ENCODE results near the gene NKAP.
A peak's percentile ranks its signal among the peaks of the same experiment; 100 is the strongest.

Gene NKAP

DNA sequence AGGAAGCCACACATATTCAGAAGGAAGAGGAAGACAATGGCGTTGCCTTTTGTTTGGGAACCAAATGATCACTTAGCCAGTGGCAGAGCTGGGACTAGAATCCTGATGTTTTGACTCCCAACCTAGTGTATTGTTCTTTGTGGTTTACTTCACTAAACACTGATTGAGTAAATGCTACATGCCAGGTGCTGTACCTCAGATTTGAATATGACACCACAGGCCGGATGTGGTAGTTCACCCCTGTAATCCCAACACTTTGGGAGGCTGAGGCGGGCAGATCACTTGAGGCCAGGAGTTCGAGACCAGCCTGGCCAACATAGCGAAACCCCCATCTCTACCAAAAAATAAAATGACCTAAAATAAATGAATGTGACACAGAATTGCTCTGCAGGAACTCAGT is 63.5 kb downstream of the NKAP start:
- TF ChIP-seq, protein P1, sequence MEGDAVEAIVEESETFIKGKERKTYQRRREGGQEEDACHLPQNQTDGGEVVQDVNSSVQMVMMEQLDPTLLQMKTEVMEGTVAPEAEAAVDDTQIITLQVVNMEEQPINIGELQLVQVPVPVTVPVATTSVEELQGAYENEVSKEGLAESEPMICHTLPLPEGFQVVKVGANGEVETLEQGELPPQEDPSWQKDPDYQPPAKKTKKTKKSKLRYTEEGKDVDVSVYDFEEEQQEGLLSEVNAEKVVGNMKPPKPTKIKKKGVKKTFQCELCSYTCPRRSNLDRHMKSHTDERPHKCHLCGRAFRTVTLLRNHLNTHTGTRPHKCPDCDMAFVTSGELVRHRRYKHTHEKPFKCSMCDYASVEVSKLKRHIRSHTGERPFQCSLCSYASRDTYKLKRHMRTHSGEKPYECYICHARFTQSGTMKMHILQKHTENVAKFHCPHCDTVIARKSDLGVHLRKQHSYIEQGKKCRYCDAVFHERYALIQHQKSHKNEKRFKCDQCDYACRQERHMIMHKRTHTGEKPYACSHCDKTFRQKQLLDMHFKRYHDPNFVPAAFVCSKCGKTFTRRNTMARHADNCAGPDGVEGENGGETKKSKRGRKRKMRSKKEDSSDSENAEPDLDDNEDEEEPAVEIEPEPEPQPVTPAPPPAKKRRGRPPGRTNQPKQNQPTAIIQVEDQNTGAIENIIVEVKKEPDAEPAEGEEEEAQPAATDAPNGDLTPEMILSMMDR (IDR thresholded peaks at IDR 0.05; ENCODE audit: borderline replicate concordance, control extremely low read depth, extremely low read depth, insufficient read depth, missing control alignments) = no peak
- DNase-seq (ENCODE audit: low spot score) = no peak
- in situ Hi-C loops (cut with MboI; ENCODE audit: low sequenced_read_pairs, unreplicated experiment) = no loop called here

DNA sequence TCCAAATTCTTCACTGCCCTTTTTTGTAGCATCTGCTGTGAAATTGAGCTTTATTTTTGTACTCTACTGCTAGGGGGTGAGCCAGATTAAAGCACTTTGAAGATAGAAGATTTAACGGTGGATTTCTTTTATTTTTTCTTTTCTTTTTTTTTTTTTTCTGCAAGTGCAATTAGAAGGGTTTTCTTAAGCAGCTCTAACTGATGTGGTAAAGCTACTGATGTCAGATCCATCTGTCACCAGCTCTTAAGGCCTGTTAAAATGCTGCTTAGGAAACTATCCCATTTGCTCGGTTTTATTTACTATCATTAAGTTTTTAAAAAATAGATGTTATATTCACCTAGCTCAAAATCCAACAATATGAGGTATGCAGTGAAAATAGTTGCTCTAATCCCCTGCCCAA is 64.8 kb downstream of the NKAP start:
- no peak for DNase-seq (ENCODE audit: low spot score)
- TF ChIP-seq, protein P1 (IDR thresholded peaks at IDR 0.05; ENCODE audit: borderline replicate concordance, control extremely low read depth, extremely low read depth, insufficient read depth, missing control alignments) = no peak
- in situ Hi-C loops (cut with MboI; ENCODE audit: low sequenced_read_pairs, unreplicated experiment) = no loop called here

DNA sequence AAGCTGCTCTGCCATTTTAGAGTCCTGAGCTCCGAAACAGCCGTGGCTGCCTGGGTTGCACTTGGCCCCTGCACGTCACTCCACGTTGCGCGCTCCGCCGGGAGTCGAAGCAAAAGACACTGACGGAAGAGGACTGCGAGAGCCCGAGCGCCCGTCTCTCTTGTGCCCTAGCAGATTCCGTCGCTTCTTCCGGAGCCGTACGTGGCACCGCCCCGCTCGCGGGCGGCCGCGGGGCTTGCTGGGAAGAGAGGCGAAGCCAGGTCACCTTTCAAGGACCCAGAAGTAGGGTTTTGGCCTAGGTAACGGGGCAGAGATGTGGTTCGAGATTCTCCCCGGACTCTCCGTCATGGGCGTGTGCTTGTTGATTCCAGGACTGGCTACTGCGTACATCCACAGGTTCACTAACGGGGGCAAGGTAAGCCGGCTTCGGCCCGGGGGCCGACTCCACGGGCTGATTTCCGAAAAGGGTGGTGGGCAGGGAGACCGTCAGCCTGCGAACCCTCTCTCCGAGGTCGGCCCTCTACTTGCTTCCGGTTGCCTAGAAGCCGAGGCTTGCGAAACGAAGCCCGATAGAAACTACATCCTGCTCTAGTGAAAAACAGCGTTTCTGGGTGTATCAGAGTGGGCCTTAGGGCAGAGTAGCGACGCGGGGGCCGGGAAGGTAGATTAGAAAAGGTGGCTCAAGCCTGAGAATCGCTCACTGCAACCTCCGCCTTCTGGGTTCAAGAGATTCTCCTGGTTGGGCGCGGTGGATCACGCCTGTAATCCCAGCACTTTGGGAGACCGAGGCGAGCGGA is 71.8 kb downstream of the NKAP start, which contains the start of the genes NDUFA1 and RNF113A:
Gene NDUFA1 (plus strand): TSS at position 234 of the 797 bp plus-strand sequence. CDS start 80 bp downstream, at position 314.
Gene RNF113A (minus strand): TSS at position 135 of the 797 bp plus-strand sequence. CDS start 120 bp downstream, at position 15.
- in situ Hi-C loops (cut with MboI; ENCODE audit: low sequenced_read_pairs, unreplicated experiment) = no loop called here
- TF ChIP-seq, protein P1 (IDR thresholded peaks at IDR 0.05; ENCODE audit: borderline replicate concordance, control extremely low read depth, extremely low read depth, insufficient read depth, missing control alignments) = no peak
- DNase-seq (ENCODE audit: low spot score) = peak; percentile 87

DNA sequence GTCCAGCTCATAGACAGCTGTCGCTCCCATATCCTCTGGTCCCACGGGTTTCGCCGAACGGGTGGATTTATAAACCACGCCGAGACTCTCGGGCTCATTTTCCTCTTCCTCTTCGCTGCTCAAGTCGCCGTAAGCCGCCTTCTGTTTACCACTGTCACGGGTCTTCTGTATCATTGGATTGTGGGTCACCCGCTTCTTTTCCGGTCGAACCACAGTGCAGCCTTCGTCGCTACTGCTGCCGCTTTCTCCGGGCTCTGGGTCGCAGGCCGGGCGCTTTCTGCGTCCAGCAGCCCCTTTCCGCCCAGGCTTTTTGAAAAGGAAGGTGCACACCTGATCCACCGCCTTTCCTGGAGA is 72.3 kb downstream of the NKAP start:
- in situ Hi-C loops (cut with MboI; ENCODE audit: low sequenced_read_pairs, unreplicated experiment) = no loop called here
- TF ChIP-seq, protein P1 (IDR thresholded peaks at IDR 0.05; ENCODE audit: borderline replicate concordance, control extremely low read depth, extremely low read depth, insufficient read depth, missing control alignments) = no peak
- DNase-seq (ENCODE audit: low spot score) = no peak
